Psoas muscle (tissue), 8 donors: Measurements from ENCODE around the gene SH2B3. TPM values are rescaled to one million over a fixed set of nuclear protein-coding genes. Genes with fewer than 3 reads are reported as not detected.

Experiments used
- ATAC-seq, 4 donors: fragments of 200-7000 bp; cut with Tn5 transposase; one replicate each; pipeline ENCODE4 v1.9.1; 2020; ENCODE audit warnings: moderate library complexity in 3 of 4, mild to moderate bottlenecking in 2 of 4
- DNase-seq, 2 donors: peaks; one replicate each; pipeline ENCODE4 v3.0.0-alpha.2; 2020
- H3K27ac ChIP-seq: fragments of 200-600 bp; one replicate; pipeline ENCODE4 v1.8.0; 2022
- H3K27me3 ChIP-seq, 3 donors: fragments of 200-600 bp in 1 of 3; one replicate each; pipeline versions ENCODE4 v1.6.1 to v1.8.0; 2013 to 2022; ENCODE audit warnings: low read length in 2 of 3, mild to moderate bottlenecking in 2 of 3, moderate library complexity in 1 of 3; ENCODE audit not compliant: insufficient read depth in 3 of 3
- H3K36me3 ChIP-seq, 2 donors: fragments of 200-600 bp in 1 of 2; one replicate each; pipeline versions ENCODE4 v1.6.1 to v1.8.0; 2013 to 2022; ENCODE audit warnings: low read depth in 1 of 2, mild to moderate bottlenecking in 1 of 2, moderate library complexity in 1 of 2; ENCODE audit not compliant: insufficient read depth in 1 of 2
- H3K4me1 ChIP-seq: fragments of 200-600 bp; one replicate; pipeline ENCODE4 v1.8.0; 2022
- H3K4me3 ChIP-seq: fragments of 200-600 bp; one replicate; pipeline ENCODE4 v1.8.0; 2022; ENCODE audit warnings: mild to moderate bottlenecking
- H3K9me3 ChIP-seq: fragments of 200-600 bp; one replicate; pipeline ENCODE4 v1.8.0; 2022
- WGBS, 3 donors: extraction: QIAGEN DNeasy Blood & Tissue Kit; methylation state at CpG; one replicate each; pipeline versions ENCODE4 v1.1.6 to v1.1.7; 2013; 5-methylcytosine and 5-hydroxymethylcytosine counted together
- intact Hi-C, 2 donors: fragments of 100-400 bp; cut with DNase I; formaldehyde crosslinking; loops; one replicate each; pipeline versions ENCODE4 v1.11.0 to v1.14.2; 2022
- polyA plus RNA-seq, 3 donors: library from polyadenylated mRNA; stranded (reverse); fragments of 200-250 nt; gene quantifications; one replicate each; pipeline ENCODE4 v1.2.3, GENCODE V29; 2013
- total RNA-seq, 4 donors: library from RNA; stranded (reverse); fragmentation: NEBNext Ultra II Directional in 2 of 4; extraction: Animal tissue kit (Norgen Biotek cat#: 25700) in 2 of 4; gene quantifications; one replicate each; pipeline versions ENCODE4 v1.2.1 to v1.2.4, GENCODE V29; 2021 to 2023
- TF ChIP-seq, protein P1 (sequence below): fragments of 200-600 bp; IDR thresholded peaks from one replicate; pipeline ENCODE4 v1.8.0; 2022; ENCODE audit warnings: antibody characterized with exemption
- donor health status: healthy with polysubstance abuse.
- donor health status: DM: no; HTN: no; CAD: no; lungs with moderate emphysema.
- donor health status: Bipolar disorder and iron deficiency.
- donor health status: healthy.
- donor health status: DM: yes; HTN: yes; CAD: no.
- donor health status: DM: no; HTN: no; CAD: no.
- donor health status: DM: no; HTN: no; CAD: no.
- donor health status: DM: yes; HTN: yes; CAD: no.

The SH2B3 gene
- total and polyA plus RNA-seq, 7 donors = 4.4 to 25.0 (median 11.9) TPM

DNA sequence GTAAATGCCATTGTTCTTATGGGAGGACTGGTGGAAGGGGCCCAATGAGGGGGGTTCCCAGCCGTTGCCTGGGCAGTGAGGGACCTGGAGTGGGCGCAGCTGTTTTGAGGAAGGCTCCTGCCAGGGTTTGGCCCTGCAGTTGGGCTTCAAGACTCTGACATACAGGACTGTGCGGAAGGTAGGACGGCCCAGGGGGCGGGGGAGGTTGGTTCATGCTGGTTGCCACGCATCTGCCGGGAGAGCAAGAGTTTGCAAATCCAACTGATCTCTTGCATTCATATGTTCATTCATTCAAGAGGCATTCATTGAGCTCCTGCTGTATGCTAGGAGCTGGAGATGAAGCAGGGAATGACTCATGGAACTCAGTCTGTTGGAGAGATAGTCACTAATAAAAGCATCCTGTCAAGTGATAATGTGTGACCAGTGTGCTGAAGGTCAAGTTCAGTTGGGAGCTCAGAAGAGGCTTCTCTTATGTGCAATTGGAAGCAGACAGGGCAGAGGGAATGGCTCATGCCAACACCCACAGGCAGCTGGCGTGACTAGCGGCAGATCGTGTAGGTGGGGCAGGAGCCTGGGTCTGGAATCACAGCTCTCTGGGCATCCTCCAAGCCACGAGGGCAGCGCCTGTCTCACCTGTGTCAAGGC, 7.8 kb downstream of the SH2B3 start:
- H3K36me3 ChIP-seq = peaks cover 0 to under 1% of the 10 kb centered on the region in 2 donors
- H3K27me3 ChIP-seq = no peaks in the 10 kb centered on the region
- intact Hi-C loops = no loop called here
- H3K4me3 ChIP-seq = no peak overlapping the region
- WGBS, 3 donors = 49 to 65% (median 54%) methylated on average over 12 of the region's 12 CpGs
- peak overlapping the region; percentile 74 for H3K27ac ChIP-seq
- peak in 1 of 2 donors; percentile 54 for DNase-seq
- TF ChIP-seq, protein P1, sequence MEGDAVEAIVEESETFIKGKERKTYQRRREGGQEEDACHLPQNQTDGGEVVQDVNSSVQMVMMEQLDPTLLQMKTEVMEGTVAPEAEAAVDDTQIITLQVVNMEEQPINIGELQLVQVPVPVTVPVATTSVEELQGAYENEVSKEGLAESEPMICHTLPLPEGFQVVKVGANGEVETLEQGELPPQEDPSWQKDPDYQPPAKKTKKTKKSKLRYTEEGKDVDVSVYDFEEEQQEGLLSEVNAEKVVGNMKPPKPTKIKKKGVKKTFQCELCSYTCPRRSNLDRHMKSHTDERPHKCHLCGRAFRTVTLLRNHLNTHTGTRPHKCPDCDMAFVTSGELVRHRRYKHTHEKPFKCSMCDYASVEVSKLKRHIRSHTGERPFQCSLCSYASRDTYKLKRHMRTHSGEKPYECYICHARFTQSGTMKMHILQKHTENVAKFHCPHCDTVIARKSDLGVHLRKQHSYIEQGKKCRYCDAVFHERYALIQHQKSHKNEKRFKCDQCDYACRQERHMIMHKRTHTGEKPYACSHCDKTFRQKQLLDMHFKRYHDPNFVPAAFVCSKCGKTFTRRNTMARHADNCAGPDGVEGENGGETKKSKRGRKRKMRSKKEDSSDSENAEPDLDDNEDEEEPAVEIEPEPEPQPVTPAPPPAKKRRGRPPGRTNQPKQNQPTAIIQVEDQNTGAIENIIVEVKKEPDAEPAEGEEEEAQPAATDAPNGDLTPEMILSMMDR = no peak
- peaks cover 42% of the 10 kb centered on the region for H3K4me1 ChIP-seq
- peak; percentile 75 to 88 (median 80) for ATAC-seq
- no peaks in the 10 kb centered on the region for H3K9me3 ChIP-seq

DNA sequence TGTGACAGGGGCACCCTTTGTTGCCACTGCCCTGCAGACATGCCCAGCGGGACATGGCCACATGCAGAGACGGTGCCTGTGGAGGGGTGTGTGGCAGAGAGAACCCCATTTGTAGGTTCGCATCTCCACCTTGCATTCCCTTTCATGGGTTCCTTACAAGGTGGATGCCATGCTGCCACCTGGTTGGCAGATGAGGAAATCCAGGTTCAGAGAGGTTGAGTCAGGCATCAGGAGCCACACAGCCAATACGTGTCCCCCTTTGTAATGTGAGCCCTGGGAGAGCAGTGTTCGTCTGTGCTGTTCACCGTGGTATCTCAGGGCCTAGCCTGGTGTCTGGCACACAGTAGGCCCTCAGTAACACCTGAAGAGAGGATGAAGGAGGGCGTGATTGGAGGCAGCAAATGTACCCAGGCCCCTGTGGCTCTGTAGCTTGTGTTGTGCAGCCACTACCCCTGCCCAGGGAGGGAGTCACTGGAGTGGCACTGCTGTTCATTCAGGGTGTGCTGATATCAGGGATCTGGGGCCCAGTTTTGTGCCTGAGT, 9.1 kb downstream of the SH2B3 start:
- no peaks in the 10 kb centered on the region for H3K9me3 ChIP-seq
- no peak for ATAC-seq
- DNase-seq = no peak
- intact Hi-C loops = no loop called here
- H3K27ac ChIP-seq = no peak overlapping the region
- no peak overlapping the region for H3K4me3 ChIP-seq
- peaks cover 0 to 13% of the 10 kb centered on the region in 2 donors for H3K36me3 ChIP-seq
- WGBS, 3 donors = 94 to 97% (median 95%) methylated on average over 7 of the region's 7 CpGs
- H3K27me3 ChIP-seq = no peaks in the 10 kb centered on the region
- TF ChIP-seq, protein P1 = no peak
- peaks cover 32% of the 10 kb centered on the region for H3K4me1 ChIP-seq

DNA sequence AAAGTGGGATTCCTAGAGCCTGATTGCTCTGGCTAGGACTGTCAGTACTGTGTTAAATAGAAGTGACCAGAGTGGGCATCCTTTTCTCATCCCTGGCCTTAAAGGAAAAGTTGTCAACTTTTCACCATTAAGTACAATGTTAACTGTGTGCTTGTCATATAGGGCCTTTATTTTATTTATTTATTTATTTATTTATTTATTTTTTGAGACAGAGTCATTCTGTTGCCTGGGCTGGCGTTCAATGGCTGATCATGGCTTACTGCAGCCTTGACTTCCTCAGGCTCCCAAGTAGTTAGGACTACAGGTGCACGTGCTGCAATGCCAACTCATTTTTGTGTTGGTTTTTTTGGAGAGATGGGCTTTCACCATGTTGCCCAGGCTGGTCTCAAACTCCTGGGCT, 11.6 kb downstream of the SH2B3 start:
- no peak overlapping the region for H3K27ac ChIP-seq
- H3K36me3 ChIP-seq = peaks cover 0 to 29% of the 10 kb centered on the region in 2 donors
- TF ChIP-seq, protein P1 = no peak
- no peak overlapping the region for H3K4me3 ChIP-seq
- DNase-seq = no peak
- 82 to 90% (median 86%) methylated on average over 2 of the region's 2 CpGs for WGBS, 3 donors
- no peaks in the 10 kb centered on the region for H3K27me3 ChIP-seq
- H3K4me1 ChIP-seq = peaks cover 13% of the 10 kb centered on the region
- intact Hi-C loops = no loop called here
- no peak for ATAC-seq
- no peaks in the 10 kb centered on the region for H3K9me3 ChIP-seq

DNA sequence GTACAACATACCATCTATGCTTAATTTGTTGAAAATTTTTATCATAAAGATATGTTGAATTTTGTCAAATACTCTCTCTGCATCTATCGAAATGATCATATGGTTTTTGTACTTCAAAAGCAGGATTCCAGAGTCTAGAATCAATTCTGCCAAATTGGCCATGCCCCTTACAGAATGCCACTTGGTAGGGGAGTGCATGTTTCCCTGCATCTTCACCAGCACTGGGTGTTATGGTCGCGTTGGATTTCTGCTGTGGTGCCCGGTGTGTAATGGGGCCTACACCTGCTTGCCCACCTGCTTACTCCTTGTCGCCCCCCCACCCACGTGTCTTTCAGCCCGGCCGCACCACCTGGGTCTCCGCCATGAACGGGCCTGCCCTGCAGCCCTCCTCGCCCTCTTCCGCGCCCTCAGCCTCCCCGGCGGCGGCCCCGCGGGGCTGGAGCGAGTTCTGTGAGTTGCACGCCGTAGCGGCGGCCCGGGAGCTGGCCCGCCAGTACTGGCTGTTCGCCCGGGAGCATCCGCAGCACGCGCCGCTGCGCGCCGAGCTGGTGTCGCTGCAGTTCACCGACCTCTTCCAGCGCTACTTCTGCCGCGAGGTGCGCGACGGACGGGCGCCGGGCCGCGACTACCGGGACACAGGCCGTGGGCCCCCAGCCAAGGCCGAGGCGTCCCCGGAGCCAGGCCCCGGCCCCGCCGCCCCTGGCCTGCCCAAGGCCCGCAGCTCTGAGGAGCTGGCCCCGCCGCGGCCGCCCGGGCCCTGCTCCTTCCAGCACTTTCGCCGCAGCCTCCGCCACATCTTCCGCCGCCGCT, 12.3 kb downstream of the SH2B3 start:
- ATAC-seq (no peak), DNase-seq (no peak)
- Histone ChIP-seq H3K27me3 (no peaks in the 10 kb centered on the region), H3K4me3 (no peak overlapping the region), H3K4me1 (peaks cover 13% of the 10 kb centered on the region), H3K36me3 (peaks cover 0 to 29% of the 10 kb centered on the region in 2 donors), H3K9me3 (no peaks in the 10 kb centered on the region), H3K27ac (no peak overlapping the region)
- TF ChIP-seq, protein P1 = no peak
- intact Hi-C loops = no loop called here
- 91 to 93% (median 91%) methylated on average over 47 to 67 of the region's 67 CpGs for whole genome bisulfite sequencing, 3 donors
